Measurements from ENCODE around the gene ATP6V1B1.

The ATP6V1B1 gene

DNA sequence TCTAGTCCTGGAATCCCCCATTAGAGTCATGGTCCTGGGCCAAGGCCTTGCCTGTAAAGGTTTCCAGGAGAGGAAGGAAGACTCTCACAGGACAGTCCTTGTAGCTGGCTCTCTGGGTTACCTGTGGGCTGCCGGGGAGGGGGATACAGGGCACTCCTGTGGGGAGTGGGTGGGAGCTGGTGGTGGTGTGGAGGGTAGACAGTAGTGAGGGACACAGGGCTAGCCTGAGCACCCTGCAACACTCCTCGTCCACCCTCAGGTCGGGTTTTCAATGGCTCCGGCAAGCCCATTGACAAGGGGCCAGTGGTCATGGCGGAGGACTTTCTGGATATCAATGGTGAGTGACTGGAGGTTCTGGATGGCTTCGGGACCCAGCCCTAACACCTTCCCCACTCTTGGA is 23.1 kb downstream of the ATP6V1B1 start:
- Histone ChIP-seq H3K4me3 (ENCODE audit: low read depth in 1 of 2, low read length in 2 of 2) (no peak overlapping the region), H3K36me3 (ENCODE audit: control insufficient read depth in 1 of 2, insufficient read depth in 2 of 2, low read length in 2 of 2) (no peaks in the 10 kb centered on the region), H3K4me1 (ENCODE audit: control insufficient read depth in 1 of 2, insufficient read depth in 2 of 2, low read length in 2 of 2) (peaks cover 4 to 10% of the 10 kb centered on the region in 2 donors), H3K27ac (ENCODE audit: low read depth, low read length) (no peak overlapping the region), H3K9ac (ENCODE audit: low read depth in 1 of 2, low read length in 2 of 2) (no peak overlapping the region), H3K27me3 (ENCODE audit: control insufficient read depth in 1 of 2, insufficient read depth in 2 of 2, low read length in 2 of 2) (peaks cover 12% of the 10 kb centered on the region in 2 donors), H3K9me3 (ENCODE audit: control insufficient read depth in 1 of 2, low read length in 2 of 2) (no peaks in the 10 kb centered on the region)

DNA sequence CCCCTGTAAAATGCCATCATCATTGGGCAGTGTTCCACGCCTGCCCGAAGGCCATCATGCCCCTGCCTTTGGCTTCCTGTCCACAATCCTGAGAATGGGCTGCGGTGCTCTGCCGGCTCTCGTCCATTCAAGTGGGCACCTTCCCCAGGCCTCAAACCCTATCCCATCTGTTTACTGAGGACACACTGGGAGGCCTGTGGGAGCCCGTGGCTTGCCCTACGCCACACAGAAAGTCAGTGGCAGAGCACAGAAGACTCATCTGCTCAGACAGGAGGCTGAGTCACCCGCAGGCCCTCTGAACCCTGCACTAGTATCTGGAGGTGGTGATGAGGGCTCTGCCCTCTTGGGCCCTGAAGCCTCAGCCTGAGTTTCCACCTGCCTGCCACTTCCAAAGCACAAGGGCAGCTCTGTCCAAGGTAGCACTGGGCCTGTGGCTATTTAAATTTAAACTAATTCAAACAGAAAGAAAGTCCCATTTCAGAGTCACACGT is 23.6 kb downstream of the ATP6V1B1 start:
- H3K36me3 ChIP-seq (ENCODE audit: control insufficient read depth in 1 of 2, insufficient read depth in 2 of 2, low read length in 2 of 2): no peaks in the 10 kb centered on the region
- H3K27me3 ChIP-seq (ENCODE audit: control insufficient read depth in 1 of 2, insufficient read depth in 2 of 2, low read length in 2 of 2): peaks cover 12 to 15% of the 10 kb centered on the region in 2 donors
- no peak overlapping the region for H3K27ac ChIP-seq (ENCODE audit: low read depth, low read length)
- H3K9me3 ChIP-seq (ENCODE audit: control insufficient read depth in 1 of 2, low read length in 2 of 2): no peaks in the 10 kb centered on the region
- no peak overlapping the region for H3K9ac ChIP-seq (ENCODE audit: low read depth in 1 of 2, low read length in 2 of 2)
- H3K4me1 ChIP-seq (ENCODE audit: control insufficient read depth in 1 of 2, insufficient read depth in 2 of 2, low read length in 2 of 2): peaks cover 4 to 10% of the 10 kb centered on the region in 2 donors
- H3K4me3 ChIP-seq (ENCODE audit: low read depth in 1 of 2, low read length in 2 of 2): no peak overlapping the region

DNA sequence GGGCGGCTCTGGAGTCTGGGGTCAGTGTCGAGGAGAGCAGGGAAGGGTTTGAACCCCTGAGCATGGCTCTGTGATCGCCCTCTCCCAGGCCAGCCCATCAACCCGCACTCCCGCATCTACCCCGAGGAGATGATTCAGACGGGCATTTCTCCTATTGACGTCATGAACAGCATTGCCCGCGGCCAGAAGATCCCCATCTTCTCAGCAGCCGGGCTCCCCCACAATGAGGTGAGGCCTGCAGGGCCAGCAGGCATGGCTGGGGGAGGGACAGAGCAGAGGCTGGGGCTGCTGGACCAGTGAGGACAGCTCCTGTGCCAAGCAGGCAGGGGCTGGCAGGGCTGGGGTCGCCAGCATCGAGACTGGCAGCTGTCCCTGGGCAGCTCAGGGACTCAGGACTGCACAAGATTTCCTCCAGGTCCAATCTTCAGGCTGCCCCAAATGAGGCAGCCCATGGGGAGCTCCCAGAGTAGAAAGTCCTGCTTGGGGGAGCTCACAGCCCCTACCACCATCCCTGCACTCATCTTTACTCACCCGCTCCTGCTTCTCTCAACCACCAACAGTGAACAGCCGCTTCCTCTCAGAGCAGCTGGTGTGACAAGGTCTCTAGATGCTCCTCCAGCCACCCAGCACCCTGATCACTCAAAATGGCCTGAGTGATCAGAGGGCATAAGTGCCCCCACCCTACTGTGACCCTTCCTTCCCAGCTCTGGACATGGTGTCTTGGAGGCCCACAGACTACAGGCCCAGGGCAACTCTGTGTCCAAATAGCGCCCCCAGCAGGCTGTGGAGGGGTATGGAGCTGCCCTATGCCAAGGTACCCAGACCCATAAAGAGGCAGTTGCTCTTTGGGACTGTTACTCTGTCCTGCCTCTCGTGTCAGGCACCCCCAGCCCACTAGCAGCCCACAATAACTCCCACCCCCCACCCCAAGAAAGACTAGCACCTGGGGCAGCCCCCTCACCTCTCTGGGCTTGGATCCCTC is 24.4 kb downstream of the ATP6V1B1 start:
- H3K9me3 ChIP-seq (ENCODE audit: control insufficient read depth in 1 of 2, low read length in 2 of 2): no peaks in the 10 kb centered on the region
- H3K36me3 ChIP-seq (ENCODE audit: control insufficient read depth in 1 of 2, insufficient read depth in 2 of 2, low read length in 2 of 2): no peaks in the 10 kb centered on the region
- peaks cover 4 to 10% of the 10 kb centered on the region in 2 donors for H3K4me1 ChIP-seq (ENCODE audit: control insufficient read depth in 1 of 2, insufficient read depth in 2 of 2, low read length in 2 of 2)
- no peak overlapping the region for H3K4me3 ChIP-seq (ENCODE audit: low read depth in 1 of 2, low read length in 2 of 2)
- peaks cover 7 to 15% of the 10 kb centered on the region in 2 donors for H3K27me3 ChIP-seq (ENCODE audit: control insufficient read depth in 1 of 2, insufficient read depth in 2 of 2, low read length in 2 of 2)
- no peak overlapping the region for H3K9ac ChIP-seq (ENCODE audit: low read depth in 1 of 2, low read length in 2 of 2)
- H3K27ac ChIP-seq (ENCODE audit: low read depth, low read length): no peak overlapping the region

DNA sequence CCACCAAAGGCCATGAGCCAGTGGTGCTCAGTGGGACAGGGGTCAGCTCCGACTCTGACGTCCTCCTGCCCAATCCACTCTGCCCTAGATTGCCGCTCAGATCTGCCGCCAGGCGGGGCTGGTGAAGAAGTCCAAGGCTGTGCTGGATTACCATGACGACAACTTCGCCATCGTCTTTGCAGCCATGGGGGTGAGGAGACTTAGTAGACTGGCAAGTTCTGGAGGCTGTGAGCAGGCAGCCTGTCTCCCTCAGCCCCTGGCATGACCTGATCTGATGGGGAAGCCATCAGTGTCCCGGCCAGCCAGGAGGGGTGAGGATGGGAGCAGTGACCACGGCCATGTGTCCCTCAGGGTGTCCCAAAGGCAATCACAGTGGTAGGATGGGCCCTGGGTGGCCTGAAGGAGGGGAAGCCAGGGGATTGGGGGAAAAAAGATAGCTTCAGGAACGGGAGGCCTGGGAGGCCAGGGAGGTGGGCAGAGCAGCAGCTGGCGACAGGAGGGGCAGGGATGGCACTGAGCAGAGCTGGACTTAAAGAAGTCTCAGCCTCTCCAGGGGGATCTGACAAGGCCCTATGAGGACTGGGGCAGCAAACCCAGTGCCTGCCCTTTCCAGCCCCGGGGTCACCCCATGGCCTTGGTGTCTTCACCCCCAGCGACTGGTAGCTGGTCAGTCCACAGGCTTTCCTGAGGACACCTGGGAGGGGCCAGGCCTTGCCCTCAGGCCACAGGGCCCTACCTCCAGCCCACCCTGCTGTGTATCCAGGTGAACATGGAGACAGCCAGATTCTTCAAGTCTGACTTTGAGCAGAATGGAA is 25.3 kb downstream of the ATP6V1B1 start:
- Histone ChIP-seq H3K9me3 (ENCODE audit: control insufficient read depth in 1 of 2, low read length in 2 of 2) (no peaks in the 10 kb centered on the region), H3K4me3 (ENCODE audit: low read depth in 1 of 2, low read length in 2 of 2) (no peak overlapping the region), H3K27me3 (ENCODE audit: control insufficient read depth in 1 of 2, insufficient read depth in 2 of 2, low read length in 2 of 2) (peaks cover 7 to 11% of the 10 kb centered on the region in 2 donors), H3K36me3 (ENCODE audit: control insufficient read depth in 1 of 2, insufficient read depth in 2 of 2, low read length in 2 of 2) (no peaks in the 10 kb centered on the region), H3K27ac (ENCODE audit: low read depth, low read length) (no peak overlapping the region), H3K9ac (ENCODE audit: low read depth in 1 of 2, low read length in 2 of 2) (no peak overlapping the region), H3K4me1 (ENCODE audit: control insufficient read depth in 1 of 2, insufficient read depth in 2 of 2, low read length in 2 of 2) (peaks cover 4 to 10% of the 10 kb centered on the region in 2 donors)

DNA sequence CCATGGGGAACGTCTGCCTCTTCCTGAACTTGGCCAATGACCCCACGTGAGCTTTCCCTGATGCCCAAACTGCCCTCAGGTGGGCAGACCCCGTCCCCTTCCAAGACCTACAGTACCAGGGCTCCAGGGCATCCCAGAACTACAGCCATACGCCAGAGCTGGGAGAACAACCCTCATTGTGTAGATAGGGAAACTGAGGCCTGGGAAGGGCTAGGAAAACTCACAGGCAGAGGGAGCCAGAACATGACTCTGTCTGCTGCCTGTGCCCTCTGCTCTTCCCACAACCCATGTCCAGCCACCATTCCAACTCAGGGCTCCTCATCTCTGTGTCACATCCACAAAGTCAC is 25.9 kb downstream of the ATP6V1B1 start:
- peaks cover 4 to 10% of the 10 kb centered on the region in 2 donors for H3K4me1 ChIP-seq (ENCODE audit: control insufficient read depth in 1 of 2, insufficient read depth in 2 of 2, low read length in 2 of 2)
- H3K27me3 ChIP-seq (ENCODE audit: control insufficient read depth in 1 of 2, insufficient read depth in 2 of 2, low read length in 2 of 2): peaks cover 7 to 11% of the 10 kb centered on the region in 2 donors
- no peaks in the 10 kb centered on the region for H3K9me3 ChIP-seq (ENCODE audit: control insufficient read depth in 1 of 2, low read length in 2 of 2)
- H3K27ac ChIP-seq (ENCODE audit: low read depth, low read length): no peak overlapping the region
- no peaks in the 10 kb centered on the region for H3K36me3 ChIP-seq (ENCODE audit: control insufficient read depth in 1 of 2, insufficient read depth in 2 of 2, low read length in 2 of 2)
- H3K9ac ChIP-seq (ENCODE audit: low read depth in 1 of 2, low read length in 2 of 2): no peak overlapping the region
- no peak overlapping the region for H3K4me3 ChIP-seq (ENCODE audit: low read depth in 1 of 2, low read length in 2 of 2)

DNA sequence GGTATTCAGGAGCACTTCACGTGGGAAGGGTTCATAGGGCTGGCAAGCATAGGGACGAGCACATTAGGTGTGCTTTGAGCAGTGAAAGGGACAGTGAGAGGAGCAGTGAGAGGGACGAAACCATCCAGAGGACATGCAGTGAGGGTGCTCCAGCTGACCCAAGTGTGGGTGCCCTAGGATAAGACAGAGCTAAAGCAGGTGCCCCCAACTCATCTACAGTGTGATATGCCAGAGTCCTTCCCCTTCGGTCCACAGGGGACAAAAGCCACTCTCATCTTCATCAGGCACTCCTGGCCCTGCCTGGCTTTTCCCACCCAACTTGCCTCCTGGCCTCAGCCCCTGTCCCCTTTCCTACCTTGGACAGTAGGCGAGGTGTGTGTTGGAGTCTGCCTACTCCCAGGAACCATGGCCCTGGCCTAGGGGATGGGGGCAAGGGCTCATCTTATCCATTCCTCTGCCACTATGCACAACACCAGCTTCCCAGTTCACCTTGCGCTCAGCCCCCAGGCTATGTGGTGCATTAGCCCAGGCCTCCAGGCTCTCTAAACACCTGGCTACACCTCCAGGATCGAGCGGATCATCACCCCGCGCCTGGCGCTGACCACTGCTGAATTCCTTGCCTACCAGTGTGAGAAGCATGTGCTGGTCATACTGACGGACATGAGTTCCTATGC is 26.6 kb downstream of the ATP6V1B1 start:
- H3K4me3 ChIP-seq (ENCODE audit: low read depth in 1 of 2, low read length in 2 of 2): no peak overlapping the region
- no peak overlapping the region for H3K27ac ChIP-seq (ENCODE audit: low read depth, low read length)
- H3K9me3 ChIP-seq (ENCODE audit: control insufficient read depth in 1 of 2, low read length in 2 of 2): no peaks in the 10 kb centered on the region
- H3K27me3 ChIP-seq (ENCODE audit: control insufficient read depth in 1 of 2, insufficient read depth in 2 of 2, low read length in 2 of 2): peaks cover 7 to 11% of the 10 kb centered on the region in 2 donors
- no peaks in the 10 kb centered on the region for H3K36me3 ChIP-seq (ENCODE audit: control insufficient read depth in 1 of 2, insufficient read depth in 2 of 2, low read length in 2 of 2)
- H3K9ac ChIP-seq (ENCODE audit: low read depth in 1 of 2, low read length in 2 of 2): no peak overlapping the region
- H3K4me1 ChIP-seq (ENCODE audit: control insufficient read depth in 1 of 2, insufficient read depth in 2 of 2, low read length in 2 of 2): peaks cover 2 to 10% of the 10 kb centered on the region in 2 donors

DNA sequence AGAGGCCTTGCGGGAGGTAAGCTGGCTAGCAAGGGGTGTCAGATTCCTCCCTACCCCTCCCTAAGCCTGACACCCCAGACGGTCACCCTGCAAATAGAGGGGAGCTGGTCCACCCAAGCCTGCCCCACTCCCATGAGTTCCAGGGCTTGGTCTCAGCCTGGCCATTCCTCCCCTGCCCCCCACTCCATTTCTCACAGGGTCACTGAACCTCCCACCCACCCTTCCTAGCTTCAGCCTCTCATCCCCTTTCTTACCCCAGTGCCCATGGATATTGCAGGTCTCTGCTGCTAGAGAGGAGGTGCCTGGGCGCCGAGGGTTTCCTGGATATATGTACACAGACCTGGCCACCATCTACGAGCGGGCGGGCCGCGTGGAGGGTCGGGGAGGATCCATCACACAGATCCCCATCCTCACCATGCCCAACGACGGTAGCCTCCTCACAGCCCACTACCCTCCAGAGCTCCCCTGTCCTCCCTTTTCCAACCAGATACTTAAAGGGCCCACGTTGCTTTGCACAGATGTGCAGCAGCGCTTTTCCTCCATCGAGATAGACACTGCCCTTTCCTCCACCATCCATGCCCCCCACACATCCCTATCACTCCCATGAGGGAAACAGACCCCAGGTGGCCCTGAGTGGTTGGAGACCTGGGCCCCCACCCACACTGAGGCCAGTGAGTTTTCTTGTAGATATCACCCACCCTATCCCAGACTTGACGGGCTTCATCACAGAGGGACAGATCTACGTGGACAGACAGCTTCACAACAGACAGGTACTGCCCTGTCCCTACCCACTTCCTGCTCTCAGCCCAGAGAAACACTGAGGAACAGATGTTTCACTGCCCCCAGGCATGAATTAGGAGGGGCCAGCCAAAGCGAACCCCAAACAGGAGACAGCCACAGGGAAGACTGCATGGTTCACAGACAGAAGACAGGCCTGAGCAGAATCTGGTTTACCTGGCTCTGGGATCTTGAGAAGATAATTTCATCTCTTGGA is 27.5 kb downstream of the ATP6V1B1 start:
- Histone ChIP-seq H3K27me3 (ENCODE audit: control insufficient read depth in 1 of 2, insufficient read depth in 2 of 2, low read length in 2 of 2) (peaks cover 7 to 11% of the 10 kb centered on the region in 2 donors), H3K36me3 (ENCODE audit: control insufficient read depth in 1 of 2, insufficient read depth in 2 of 2, low read length in 2 of 2) (no peaks in the 10 kb centered on the region), H3K9me3 (ENCODE audit: control insufficient read depth in 1 of 2, low read length in 2 of 2) (no peaks in the 10 kb centered on the region), H3K27ac (ENCODE audit: low read depth, low read length) (no peak overlapping the region), H3K4me3 (ENCODE audit: low read depth in 1 of 2, low read length in 2 of 2) (no peak overlapping the region), H3K4me1 (ENCODE audit: control insufficient read depth in 1 of 2, insufficient read depth in 2 of 2, low read length in 2 of 2) (peaks cover 0 to 3% of the 10 kb centered on the region in 2 donors), H3K9ac (ENCODE audit: low read depth in 1 of 2, low read length in 2 of 2) (no peak overlapping the region)

DNA sequence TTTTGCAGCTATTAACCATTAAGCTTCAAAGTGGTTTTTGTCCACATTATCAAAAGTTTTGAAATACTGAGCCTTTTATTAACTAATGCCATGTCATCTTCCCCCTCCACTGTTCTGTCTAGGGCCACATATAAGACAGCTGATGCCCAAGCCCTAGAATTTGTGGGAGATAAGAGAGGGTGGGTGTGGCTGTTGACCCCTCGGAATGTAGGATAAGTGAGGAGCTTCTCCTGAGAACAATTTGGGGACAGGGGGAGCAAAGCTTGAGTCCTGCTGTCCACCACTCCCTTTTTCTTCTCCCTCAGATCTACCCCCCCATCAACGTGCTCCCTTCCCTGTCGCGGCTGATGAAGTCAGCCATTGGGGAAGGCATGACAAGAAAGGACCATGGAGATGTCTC is 28.4 kb downstream of the ATP6V1B1 start:
- Histone ChIP-seq H3K9ac (ENCODE audit: low read depth in 1 of 2, low read length in 2 of 2) (no peak overlapping the region), H3K4me3 (ENCODE audit: low read depth in 1 of 2, low read length in 2 of 2) (no peak overlapping the region), H3K9me3 (ENCODE audit: control insufficient read depth in 1 of 2, low read length in 2 of 2) (no peaks in the 10 kb centered on the region), H3K4me1 (ENCODE audit: control insufficient read depth in 1 of 2, insufficient read depth in 2 of 2, low read length in 2 of 2) (no peaks in the 10 kb centered on the region), H3K36me3 (ENCODE audit: control insufficient read depth in 1 of 2, insufficient read depth in 2 of 2, low read length in 2 of 2) (no peaks in the 10 kb centered on the region), H3K27me3 (ENCODE audit: control insufficient read depth in 1 of 2, insufficient read depth in 2 of 2, low read length in 2 of 2) (peaks cover 7 to 11% of the 10 kb centered on the region in 2 donors), H3K27ac (ENCODE audit: low read depth, low read length) (no peak overlapping the region)

All from duodenal mucosa (tissue), 2 donors.